GM12878 (cell line): ENCODE data around the gene SRSF9. TPM values are rescaled to one million over a fixed set of nuclear protein-coding genes. Genes with fewer than 3 reads are reported as not detected.

ENCODE experiments used
- ATAC-seq: fragments of 200-7000 bp; cut with Tn5 transposase; 3 replicates; pipeline ENCODE4 v1.9.1; 2020; ENCODE audit warnings: mild to moderate bottlenecking, moderate library complexity
- BruUV-seq: library from RNA; stranded (reverse); fragments of 400-500 nt; replicated peaks from 2 replicates; lab custom pipeline; 2021; lab: Mats Ljungman, UMichigan
- CTCF ChIA-PET: fragments of 300-600 bp; sonication (Branson Sonifier 250); formaldehyde crosslinking; extraction: SDS; loops from one replicate; lab custom pipeline; 2021; ENCODE audit warnings: inconsistent platforms; lab: Yijun Ruan, JAX
- POLR2A ChIA-PET: fragments of 350-600 bp; formaldehyde crosslinking; extraction: SDS; loops from one replicate; lab custom pipeline; 2021; ENCODE audit warnings: inconsistent platforms; lab: Charles Lee
- RAD21 ChIA-PET: fragments of 300-600 bp; sonication (Branson Sonifier 250); formaldehyde crosslinking; loops from one replicate; lab custom pipeline; 2023; ENCODE audit warnings: antibody characterized with exemption; ENCODE audit not compliant: unreplicated experiment; lab: Charles Lee
- SMC1A ChIA-PET: fragments of 300-600 bp; sonication (Branson Sonifier 250); formaldehyde crosslinking; loops from one replicate; lab custom pipeline; 2023; ENCODE audit not compliant: unreplicated experiment, uncharacterized antibody; lab: Charles Lee
- DNase-seq: peaks from one replicate; pipeline ENCODE4 v3.0.0-alpha.2; 2011; ENCODE audit warnings: low read depth, low spot score
- FAIRE-seq: peaks from 3 replicates; lab custom pipeline; 2011; peaks lifted over from hg19 to GRCh38; lab: Jason Lieb, UNC
- H2AFZ ChIP-seq: 2 replicates; pipeline ENCODE4 v1.6.0; 2011; ENCODE audit warnings: low read depth, low read length, control low read depth; ENCODE audit not compliant: control insufficient read depth
- H3K27ac ChIP-seq: 2 replicates; pipeline ENCODE4 v1.5.1; 2011; ENCODE audit warnings: control low read depth; ENCODE audit not compliant: control insufficient read depth, insufficient read depth
- H3K27me3 ChIP-seq, 2 experiments: replicated peaks in 1 of 2; 2 replicates each; pipeline versions ENCODE4 v1.6.0 to v1.6.1; 2011; ENCODE audit warnings: low read length in 1 of 2; ENCODE audit not compliant: control insufficient read depth in 2 of 2, insufficient read depth in 2 of 2
- H3K36me3 ChIP-seq, 2 experiments: 2 replicates each; pipeline ENCODE4 v1.5.1; 2011; ENCODE audit warnings: low read length in 1 of 2; ENCODE audit not compliant: control insufficient read depth in 2 of 2, insufficient read depth in 2 of 2
- H3K4me1 ChIP-seq: 2 replicates; pipeline ENCODE4 v1.6.1; 2011; ENCODE audit warnings: mild to moderate bottlenecking, low read length, moderate library complexity, mixed read lengths; ENCODE audit not compliant: control insufficient read depth, insufficient read depth
- H3K4me2 ChIP-seq: 2 replicates; pipeline ENCODE4 v1.6.0; 2011; ENCODE audit warnings: control low read depth; ENCODE audit not compliant: control insufficient read depth, insufficient read depth
- H3K4me3 ChIP-seq: fragments of 200-600 bp; sonication (generic); 2 replicates; pipeline ENCODE4 v1.5.1; 2016
- H3K79me2 ChIP-seq: 2 replicates; pipeline ENCODE4 v1.6.0; 2011; ENCODE audit warnings: low read length; ENCODE audit not compliant: control insufficient read depth, insufficient read depth
- H3K9ac ChIP-seq: 2 replicates; pipeline ENCODE4 v1.8.0; 2011; ENCODE audit warnings: low read length, control low read depth, mixed read lengths; ENCODE audit not compliant: control insufficient read depth, insufficient read depth
- H3K9me3 ChIP-seq: replicated peaks from 3 replicates; pipeline ENCODE4 v1.5.1; 2011; ENCODE audit warnings: mild to moderate bottlenecking, low read length; ENCODE audit not compliant: control insufficient read depth, insufficient read depth
- H4K20me1 ChIP-seq: 2 replicates; pipeline ENCODE4 v1.6.0; 2011; ENCODE audit not compliant: control insufficient read depth, insufficient read depth
- ATF2 ChIP-seq: IDR thresholded peaks from 2 replicates; pipeline ENCODE4 v1.6.1; 2012; ENCODE audit warnings: low read length, inconsistent platforms
- BCL3 ChIP-seq: IDR thresholded peaks from 2 replicates; pipeline ENCODE4 v1.6.1; 2011; ENCODE audit warnings: borderline replicate concordance, low read depth, mild to moderate bottlenecking, moderate library complexity, low read length; ENCODE audit not compliant: insufficient read depth, poor library complexity, severe bottlenecking
- BMI1 ChIP-seq: fragments of 450-650 bp; IDR thresholded peaks from 2 replicates; pipeline ENCODE4 v1.6.1; 2016; ENCODE audit warnings: mild to moderate bottlenecking, moderate library complexity, borderline replicate concordance
- BRCA1 ChIP-seq: IDR thresholded peaks from 2 replicates; pipeline ENCODE4 v1.6.1; 2011; ENCODE audit warnings: low read depth, low read length, improper control_type of control experiment
- CHD1 ChIP-seq: IDR thresholded peaks from 2 replicates; pipeline ENCODE4 v1.6.1; 2012; ENCODE audit warnings: low read depth, low read length, improper control_type of control experiment
- IKZF2 ChIP-seq, 2 experiments: fragments of 450-650 bp; IDR thresholded peaks; 2 replicates each; pipeline ENCODE4 v1.6.1; 2017; ENCODE audit warnings: mild to moderate bottlenecking in 2 of 2, moderate library complexity in 2 of 2
- MTA3 ChIP-seq: IDR thresholded peaks from 2 replicates; pipeline ENCODE4 v1.6.1; 2012; ENCODE audit warnings: low read length, inconsistent platforms, borderline replicate concordance
- NRF1 ChIP-seq: conservative IDR thresholded peaks from 2 replicates; pipeline ENCODE4 v1.6.1; 2011; ENCODE audit warnings: mild to moderate bottlenecking, low read depth, low read length, improper control_type of control experiment
- PAX5 ChIP-seq: IDR thresholded peaks from 2 replicates; pipeline ENCODE4 v1.6.1; 2011; ENCODE audit warnings: low read depth, low read length, borderline replicate concordance
- PML ChIP-seq: IDR thresholded peaks from 2 replicates; pipeline ENCODE4 v1.6.1; 2012; ENCODE audit warnings: low read length, inconsistent platforms
- POLR2A ChIP-seq: IDR thresholded peaks from 2 replicates; pipeline ENCODE4 v1.6.1; 2011; ENCODE audit warnings: low read depth, mild to moderate bottlenecking, low read length
- RB1 ChIP-seq: fragments of 450-650 bp; formaldehyde crosslinking; IDR thresholded peaks from 2 replicates; pipeline ENCODE4 v1.6.1; 2017; ENCODE audit warnings: mild to moderate bottlenecking, borderline replicate concordance
- ZBTB4 ChIP-seq: fragments of 450-650 bp; formaldehyde crosslinking; IDR thresholded peaks from 2 replicates; pipeline ENCODE4 v1.4.0; 2022; ENCODE audit warnings: mild to moderate bottlenecking, moderate library complexity
- ZNF622 ChIP-seq: fragments of 450-650 bp; IDR thresholded peaks from 2 replicates; pipeline ENCODE4 v1.6.1; 2017; ENCODE audit warnings: mild to moderate bottlenecking, inconsistent platforms
- ZSCAN29 ChIP-seq: fragments of 450-650 bp; IDR thresholded peaks from 2 replicates; pipeline ENCODE4 v1.6.1; 2017; ENCODE audit warnings: mild to moderate bottlenecking, moderate library complexity
- WGBS: methylation state at CpG from one replicate; pipeline ENCODE4 v1.1.6; 2016; ENCODE audit warnings: low lambda C conversion rate; ENCODE audit not compliant: insufficient replicate concordance, insufficient coverage; ENCODE audit errors: missing lambda C conversion rate; 5-methylcytosine and 5-hydroxymethylcytosine counted together
- in situ Hi-C: fragments of 300-500 bp; cut with MboI; formaldehyde crosslinking; loops from 9 replicates; pipeline ENCODE4 v1.14.3; 2018; ENCODE audit warnings: mixed read lengths
- intact Hi-C: fragments of 100-400 bp; cut with micrococcal nuclease; formaldehyde crosslinking; loops from one replicate; pipeline ENCODE4 v1.14.2; 2022; ENCODE audit not compliant: unreplicated experiment
- polyA plus RNA-seq, 11 experiments: library from polyadenylated mRNA; depleted of rRNA in 4 of 11; unstranded in 6 of 11; stranded (reverse) in 5 of 11; fragments of >200 nt; fragmentation: Nextera tagmentation in 4 of 11; fragmentation: Illumina TruSeq in 1 of 11; extraction: Ambion mirVana in 4 of 11; extraction: Trizol in 1 of 11; gene quantifications; 1 replicate in 1 of 11; 2 replicates in 10 of 11; pipeline versions ENCODE4 v1.2.1 to v1.2.3, GENCODE V29; 2011 to 2016; ENCODE audit warnings: inconsistent platforms in 2 of 11, missing spikeins in 2 of 11, low read depth in 1 of 11
- total RNA-seq, 4 experiments: library from RNA; depleted of rRNA in 3 of 4; stranded (reverse); fragments of >200 nt in 3 of 4; fragmentation: Illumina TruSeq in 1 of 4; extraction: Trizol in 1 of 4; gene quantifications; 2 replicates each; pipeline versions ENCODE4 v1.2.1 to v1.2.3, GENCODE V29; 2013 to 2021

Gene SRSF9
- total and polyA plus RNA-seq, 10 of the 15 experiments (the other 5 are each of a cell fraction or from before 2014, with no cell fraction given), result 56.2 to 510 (median 186) TPM

- SMC1A ChIA-PET, result interaction anchor here (0.9 kb wide), 1 partner anchor 52 kb away, joined by 3 read pairs; no protein-coding TSS in a partner anchor
- Histone ChIP-seq H4K20me1 (no peaks in the 10 kb centered on the region), H3K79me2 (peaks cover 11% of the 10 kb centered on the region), H3K9me3 (no peaks in the 10 kb centered on the region), H3K27ac (no peak overlapping the region), H3K27me3 (no peaks in the 10 kb centered on the region), H3K36me3 (no peaks in the 10 kb centered on the region; a peak in 1 of 4 replicates), H3K4me1 (peaks cover 4% of the 10 kb centered on the region), H3K4me3 (no peak overlapping the region), H3K4me2 (no peak overlapping the region), H3K9ac (no peak overlapping the region), H2AFZ (no peak overlapping the region)
- in situ Hi-C loops (no loop called here), intact Hi-C loops (no loop called here)
- CTCF ChIA-PET, result interaction anchor here (0.9 to 1.6 kb wide), 2 partner anchors 21 to 51 kb away, joined by 3 to 4 read pairs; partner anchors contain the start of gene SRSF9
- POLR2A ChIA-PET, result interaction anchor here (0.5 to 1.2 kb wide), 2 partner anchors 12 kb away, joined by 3 to 5 read pairs; no protein-coding TSS in a partner anchor
- 100% methylated on average over 2 of the region's 2 CpGs for WGBS
- no peak for FAIRE-seq
- BruUV-seq, result no TSS peak
- no peak for ATAC-seq
- DNase-seq, result no peak
- RAD21 ChIA-PET, result no interaction called here
- TF ChIP-seq POLR2A, result no peak
- no peak for TF ChIP-seq BMI1
- TF ChIP-seq ZNF622, result no peak
- TF ChIP-seq RB1, result no peak
- TF ChIP-seq NRF1, result no peak
- no peak for TF ChIP-seq ZBTB4 (CRISPR knock-in tag)
- TF ChIP-seq BRCA1, result no peak
- no peak for TF ChIP-seq MTA3
- no peak for TF ChIP-seq CHD1
- TF ChIP-seq ZSCAN29, result no peak
- no peak for TF ChIP-seq IKZF2 (IDR thresholded peaks at IDR 0.05)
- TF ChIP-seq PML, result no peak
- no peak for TF ChIP-seq PAX5
- no peak for TF ChIP-seq BCL3
- no peak for TF ChIP-seq ATF2
These were observed 21.4 kb upstream of the SRSF9 start for GRCh38 chr12:120490833-120491512.
